Sigmoid colon (tissue), 7 donors: Measurements from ENCODE around the gene ZNF281. TPM values are rescaled to one million over a fixed set of nuclear protein-coding genes. Genes with fewer than 3 reads are reported as not detected.

ENCODE experiments used
- DNase-seq: peaks from one replicate; pipeline ENCODE4 v3.0.0-alpha.2; 2019
- H3K27ac ChIP-seq, 4 donors: fragments of 200-600 bp; sonication (generic); one replicate each; pipeline ENCODE4 v1.5.1; 2016 to 2019; ENCODE audit warnings: mild to moderate bottlenecking in 1 of 4
- H3K27me3 ChIP-seq, 3 donors: fragments of 200-600 bp; sonication (generic); one replicate each; pipeline ENCODE4 v1.5.1; 2019; ENCODE audit warnings: mild to moderate bottlenecking in 1 of 3
- H3K36me3 ChIP-seq, 4 donors: fragments of 200-600 bp; sonication (generic); one replicate each; pipeline ENCODE4 v1.5.1; 2016 to 2019
- H3K4me1 ChIP-seq, 4 donors: fragments of 200-600 bp; sonication (generic); one replicate each; pipeline ENCODE4 v1.5.1; 2017 to 2019
- H3K4me3 ChIP-seq, 4 donors: fragments of 200-600 bp; sonication (generic); one replicate each; pipeline ENCODE4 v1.5.1; 2017 to 2019; ENCODE audit warnings: mild to moderate bottlenecking in 2 of 4, moderate library complexity in 1 of 4
- H3K9me3 ChIP-seq, 4 donors: fragments of 200-600 bp in 3 of 4; sonication (generic) in 3 of 4; one replicate each; pipeline versions ENCODE4 v1.5.1 to v1.6.1; 2013 to 2019
- CTCF ChIP-seq, 4 experiments: fragments of 450-650 bp in 3 of 4; fragments of 200-600 bp in 1 of 4; IDR thresholded peaks; one replicate each; pipeline ENCODE4 v1.5.1; 2016 to 2019; ENCODE audit warnings: antibody characterized with exemption in 4 of 4, mild to moderate bottlenecking in 3 of 4, moderate library complexity in 2 of 4
- EP300 ChIP-seq, 4 donors: sonication (generic); formaldehyde crosslinking; IDR thresholded peaks; one replicate each; pipeline ENCODE4 v1.6.1; 2017; ENCODE audit warnings: antibody characterized with exemption in 4 of 4
- POLR2A ChIP-seq, 2 donors: fragments of 450-650 bp; IDR thresholded peaks; one replicate each; pipeline ENCODE4 v1.6.1; 2016; ENCODE audit warnings: antibody characterized with exemption in 2 of 2, mild to moderate bottlenecking in 2 of 2, moderate library complexity in 2 of 2
- POLR2AphosphoS5 ChIP-seq, 4 donors: sonication (generic); formaldehyde crosslinking; IDR thresholded peaks; one replicate each; pipeline ENCODE4 v1.6.1; 2017; ENCODE audit warnings: antibody characterized with exemption in 4 of 4
- WGBS, 2 donors: extraction: QIAGEN DNeasy Blood & Tissue Kit; methylation state at CpG; one replicate each; pipeline ENCODE4 v1.1.7; 2013; 5-methylcytosine and 5-hydroxymethylcytosine counted together
- intact Hi-C: fragments of 100-400 bp; cut with DNase I; formaldehyde crosslinking; loops from one replicate; pipeline ENCODE4 v1.15.1; 2023
- polyA plus RNA-seq, 3 donors: library from polyadenylated mRNA; stranded (reverse); fragments of 200-250 nt; gene quantifications; one replicate each; pipeline ENCODE4 v1.2.3, GENCODE V29; 2013
- total RNA-seq, 4 donors: library from RNA; depleted of rRNA; stranded (reverse); fragments of >200 nt; gene quantifications; one replicate each; pipeline ENCODE4 v1.1.0, GENCODE V29; 2016
- donor health status: healthy with polysubstance abuse.
- donor health status: Bipolar disorder and iron deficiency.
- donor health status: healthy.

The ZNF281 gene
- total and polyA plus RNA-seq, 7 donors = 2.1 to 16.4 (median 13.2) TPM

- Histone ChIP-seq H3K36me3 (no peaks in the 10 kb centered on the region), H3K4me3 (no peak overlapping the region), H3K9me3 (no peaks in the 10 kb centered on the region), H3K27ac (no peak overlapping the region), H3K27me3 (no peaks in the 10 kb centered on the region), H3K4me1 (peaks cover 0 to 18% (median 7%) of the 10 kb centered on the region in 4 donors)
- TF ChIP-seq POLR2AphosphoS5 (IDR thresholded peaks at IDR 0.05) = no peak
- WGBS, 2 donors = 95 to 96% methylated on average over 1 of the region's 1 CpG
- intact Hi-C loops = no loop called here
- DNase-seq = no peak
These were observed 22.8 kb upstream of the ZNF281 start for GRCh38 chr1:200432586-200432985.

DNA sequence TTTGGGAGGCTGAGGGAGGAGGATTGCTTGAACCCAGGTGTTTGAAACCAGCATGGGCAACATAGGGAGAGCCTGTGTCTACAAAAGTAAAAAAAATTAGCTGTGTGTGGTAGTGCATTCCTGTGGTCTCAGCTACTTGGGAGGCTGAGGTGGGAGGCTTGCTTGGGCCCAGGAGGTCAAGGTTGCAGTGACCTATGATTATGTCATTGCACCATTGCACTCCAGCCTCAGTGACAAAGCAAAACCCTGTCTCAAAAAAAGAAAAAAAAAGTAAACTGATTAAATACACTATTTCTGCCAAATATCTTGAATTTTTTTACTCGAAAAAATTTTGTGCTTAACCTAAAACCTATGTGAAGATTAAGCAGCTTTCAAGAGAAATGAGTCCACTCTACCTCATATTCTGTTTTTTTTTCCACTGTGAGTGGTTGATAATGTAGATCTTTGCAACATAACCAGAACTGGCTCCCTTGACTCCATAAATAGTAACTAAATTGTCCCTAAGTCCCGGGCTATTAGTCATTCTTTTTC, 19.4 kb upstream of the ZNF281 start:
- no peak for TF ChIP-seq CTCF (IDR thresholded peaks at IDR 0.05)
- intact Hi-C loops = no loop called here
- Histone ChIP-seq H3K27me3 (no peaks in the 10 kb centered on the region), H3K4me3 (no peak overlapping the region), H3K9me3 (no peaks in the 10 kb centered on the region), H3K4me1 (no peaks in the 10 kb centered on the region), H3K36me3 (no peaks in the 10 kb centered on the region), H3K27ac (no peak overlapping the region)
- WGBS, 2 donors = 92% methylated on average over 2 of the region's 2 CpGs
- DNase-seq = no peak

GRCh38 chr1:200428482-200429205, 18.8 kb upstream of the ZNF281 start:
- Histone ChIP-seq H3K9me3 (no peaks in the 10 kb centered on the region), H3K4me1 (no peaks in the 10 kb centered on the region), H3K27ac (no peak overlapping the region), H3K36me3 (no peaks in the 10 kb centered on the region), H3K4me3 (no peak overlapping the region), H3K27me3 (no peaks in the 10 kb centered on the region)
- TF ChIP-seq CTCF (IDR thresholded peaks at IDR 0.05) (no peak), EP300 (IDR thresholded peaks at IDR 0.05) (no peak), POLR2AphosphoS5 (IDR thresholded peaks at IDR 0.05) (no peak), POLR2A (IDR thresholded peaks at IDR 0.05) (no peak)
- no peak for DNase-seq
- intact Hi-C loops = no loop called here
- 49 to 54% methylated on average over 4 of the region's 4 CpGs for WGBS, 2 donors

- H3K27me3 ChIP-seq = no peaks in the 10 kb centered on the region
- no peak overlapping the region for H3K4me3 ChIP-seq
- TF ChIP-seq CTCF (IDR thresholded peaks at IDR 0.05) (no peak), POLR2AphosphoS5 (IDR thresholded peaks at IDR 0.05) (no peak), POLR2A (IDR thresholded peaks at IDR 0.05) (no peak), EP300 (IDR thresholded peaks at IDR 0.05) (no peak)
- WGBS, 2 donors = 92 to 94% methylated on average over 5 of the region's 5 CpGs
- no peaks in the 10 kb centered on the region for H3K9me3 ChIP-seq
- H3K27ac ChIP-seq = no peak overlapping the region
- H3K36me3 ChIP-seq = no peaks in the 10 kb centered on the region
- DNase-seq = no peak
- intact Hi-C loops = no loop called here
- H3K4me1 ChIP-seq = no peaks in the 10 kb centered on the region
These were observed 17.9 kb upstream of the ZNF281 start for GRCh38 chr1:200427744-200428143.

- 97 to 99% methylated on average over 2 of the region's 2 CpGs for WGBS, 2 donors
- H3K4me1 ChIP-seq = no peaks in the 10 kb centered on the region
- no peaks in the 10 kb centered on the region for H3K36me3 ChIP-seq
- intact Hi-C loops = no loop called here
- no peak overlapping the region for H3K4me3 ChIP-seq
- H3K27ac ChIP-seq = no peak overlapping the region
- H3K9me3 ChIP-seq = no peaks in the 10 kb centered on the region
- no peak for DNase-seq
- no peaks in the 10 kb centered on the region for H3K27me3 ChIP-seq
- TF ChIP-seq EP300 (IDR thresholded peaks at IDR 0.05) (no peak), POLR2AphosphoS5 (IDR thresholded peaks at IDR 0.05) (no peak), POLR2A (IDR thresholded peaks at IDR 0.05) (no peak), CTCF (IDR thresholded peaks at IDR 0.05) (no peak)
These were observed 16.4 kb upstream of the ZNF281 start for GRCh38 chr1:200426196-200426595.
